PC-3 (cell line): ENCODE data around the gene ADAT3. TPM values are rescaled to one million over a fixed set of nuclear protein-coding genes. Genes with fewer than 3 reads are reported as not detected.

Experiments used
- ATAC-seq: fragments of 200-7000 bp; cut with Tn5 transposase; 2 replicates; pipeline ENCODE4 v1.9.1; 2020; ENCODE audit warnings: mild to moderate bottlenecking, moderate library complexity
- BruUV-seq: library from RNA; stranded (reverse); fragments of 400-500 nt; replicated peaks from 2 replicates; lab custom pipeline; 2021; lab: Mats Ljungman, UMichigan
- CTCF ChIA-PET: fragments of 300-600 bp; sonication (Branson Sonifier 250); formaldehyde crosslinking; loops from one replicate; lab custom pipeline; 2022; ENCODE audit warnings: antibody characterized with exemption; lab: Charles Lee
- POLR2A ChIA-PET: fragments of 300-600 bp; sonication (Branson Sonifier 250); formaldehyde crosslinking; loops from one replicate; lab custom pipeline; 2022; ENCODE audit warnings: antibody characterized with exemption; ENCODE audit not compliant: unreplicated experiment; lab: Charles Lee
- DNase-seq: peaks from one replicate; pipeline ENCODE4 v3.0.0-alpha.2; 2015
- H2AFZ ChIP-seq: fragments of 300-600 bp; sonication (generic); 2 replicates; pipeline ENCODE4 v1.6.0; 2016; ENCODE audit warnings: antibody characterized with exemption, low read length
- H3F3A ChIP-seq: fragments of 300-600 bp; sonication (generic); one replicate; pipeline ENCODE4 v1.6.0; 2017; ENCODE audit warnings: antibody characterized with exemption, low read length, control low read depth, mild to moderate bottlenecking; ENCODE audit not compliant: unreplicated experiment
- H3K27ac ChIP-seq: fragments of 300-600 bp; sonication (generic); 2 replicates; pipeline ENCODE4 v1.5.1; 2016; ENCODE audit warnings: mild to moderate bottlenecking, low read length
- H3K27me3 ChIP-seq: fragments of 300-600 bp; sonication (generic); 2 replicates; pipeline ENCODE4 v1.6.1; 2016; ENCODE audit warnings: low read length, mixed read lengths
- H3K36me3 ChIP-seq: fragments of 300-600 bp; sonication (generic); 2 replicates; pipeline ENCODE4 v1.6.1; 2016; ENCODE audit warnings: low read depth, mixed run types, low read length, mixed read lengths
- H3K4me1 ChIP-seq: fragments of 300-600 bp; sonication (generic); 2 replicates; pipeline ENCODE4 v1.5.1; 2016; ENCODE audit warnings: low read length; ENCODE audit not compliant: insufficient read depth
- H3K4me2 ChIP-seq: fragments of 300-600 bp; sonication (generic); 2 replicates; pipeline ENCODE4 v1.6.0; 2016; ENCODE audit warnings: low read length
- H3K4me3 ChIP-seq: fragments of 300-600 bp; sonication (generic); 2 replicates; pipeline ENCODE4 v1.5.1; 2016; ENCODE audit warnings: mild to moderate bottlenecking, low read length, mixed read lengths
- H3K79me2 ChIP-seq: fragments of 300-600 bp; sonication (generic); 2 replicates; pipeline ENCODE4 v1.6.1; 2017; ENCODE audit warnings: low read length, mixed read lengths
- H3K9ac ChIP-seq: fragments of 300-600 bp; sonication (generic); 2 replicates; pipeline ENCODE4 v1.6.0; 2016; ENCODE audit warnings: mild to moderate bottlenecking, low read length
- H3K9me2 ChIP-seq: fragments of 300-600 bp; sonication (generic); replicated peaks from 2 replicates; pipeline ENCODE4 v1.6.1; 2016; ENCODE audit warnings: mixed run types, low read length, mixed read lengths
- H3K9me3 ChIP-seq: fragments of 300-600 bp; sonication (generic); 2 replicates; pipeline ENCODE4 v1.6.1; 2016; ENCODE audit warnings: low read length, mixed read lengths
- H4K20me1 ChIP-seq: fragments of 300-600 bp; sonication (generic); 2 replicates; pipeline ENCODE4 v1.6.1; 2016; ENCODE audit warnings: low read length, mixed read lengths
- CTCF ChIP-seq: fragments of 300-600 bp; sonication (generic); conservative IDR thresholded peaks from 2 replicates; pipeline ENCODE4 v1.5.1; 2017; ENCODE audit warnings: antibody characterized with exemption, low read depth, mild to moderate bottlenecking, low read length
- EZH2 ChIP-seq: fragments of 300-600 bp; sonication (generic); IDR thresholded peaks from one replicate; pipeline ENCODE4 v1.6.1; 2017; ENCODE audit warnings: antibody characterized with exemption, mild to moderate bottlenecking, low read length; ENCODE audit not compliant: unreplicated experiment
- EZH2phosphoT487 ChIP-seq: fragments of 300-600 bp; sonication (generic); IDR thresholded peaks from 2 replicates; pipeline ENCODE4 v1.6.1; 2018; ENCODE audit warnings: mild to moderate bottlenecking, antibody characterized with exemption, low read length, borderline replicate concordance
- intact Hi-C: fragments of 100-400 bp; cut with micrococcal nuclease; formaldehyde crosslinking; loops from 2 replicates; pipeline ENCODE4 v1.9.0; 2023
- total RNA-seq: library from RNA; depleted of rRNA; stranded (reverse); fragments of >200 nt; gene quantifications from 2 replicates; pipeline ENCODE4 v1.2.3, GENCODE V29; 2014

Gene ADAT3
- total RNA-seq, 1 experiment from 2014 or later = 8.4 TPM

GRCh38 chr19:1910177-1910576 is 5.0 kb downstream of the ADAT3 start:
- H3F3A ChIP-seq = peaks cover 3% of the 10 kb centered on the region
- no peaks in the 10 kb centered on the region for H3K27me3 ChIP-seq
- DNase-seq (no peak), ATAC-seq (no peak)
- TF ChIP-seq EZH2 = no peak
- TF ChIP-seq EZH2phosphoT487 = no peak
- peaks cover 68% of the 10 kb centered on the region for H3K79me2 ChIP-seq
- CTCF ChIA-PET = no interaction called here
- no peak overlapping the region for H3K4me2 ChIP-seq
- H3K27ac ChIP-seq = no peak overlapping the region
- H3K9me3 ChIP-seq = no peaks in the 10 kb centered on the region
- intact Hi-C loops = no loop called here
- H3K4me1 ChIP-seq = peaks cover 18% of the 10 kb centered on the region
- no peaks in the 10 kb centered on the region for H3K36me3 ChIP-seq
- no peak overlapping the region for H2AFZ ChIP-seq
- POLR2A ChIA-PET = no interaction called here
- no peaks in the 10 kb centered on the region for H3K9me2 ChIP-seq
- H3K4me3 ChIP-seq = no peak overlapping the region
- BruUV-seq = no TSS peak
- H3K9ac ChIP-seq = no peak overlapping the region
- no peaks in the 10 kb centered on the region for H4K20me1 ChIP-seq

GRCh38 chr19:1911098-1911497 is 5.9 kb downstream of the ADAT3 start:
- Histone ChIP-seq H3K9me2 (no peaks in the 10 kb centered on the region), H2AFZ (no peak overlapping the region), H3F3A (peaks cover 3% of the 10 kb centered on the region), H3K9ac (no peak overlapping the region), H3K4me1 (peaks cover 18% of the 10 kb centered on the region), H3K4me2 (no peak overlapping the region), H4K20me1 (no peaks in the 10 kb centered on the region), H3K4me3 (no peak overlapping the region), H3K27ac (no peak overlapping the region), H3K36me3 (no peaks in the 10 kb centered on the region), H3K79me2 (peaks cover 63% of the 10 kb centered on the region), H3K27me3 (no peaks in the 10 kb centered on the region), H3K9me3 (no peaks in the 10 kb centered on the region)
- no peak for TF ChIP-seq EZH2
- POLR2A ChIA-PET = no interaction called here
- CTCF ChIA-PET = no interaction called here
- ATAC-seq (no peak), DNase-seq (no peak)
- BruUV-seq = no TSS peak
- intact Hi-C loops = no loop called here

- BruUV-seq = no TSS peak
- H3F3A ChIP-seq = peaks cover 3% of the 10 kb centered on the region
- no peaks in the 10 kb centered on the region for H4K20me1 ChIP-seq
- no peak overlapping the region for H2AFZ ChIP-seq
- H3K27ac ChIP-seq = no peak overlapping the region
- peaks cover 58% of the 10 kb centered on the region for H3K79me2 ChIP-seq
- H3K9me2 ChIP-seq = no peaks in the 10 kb centered on the region
- intact Hi-C loops = no loop called here
- DNase-seq (no peak), ATAC-seq (no peak)
- CTCF ChIA-PET = no interaction called here
- no peaks in the 10 kb centered on the region for H3K27me3 ChIP-seq
- H3K36me3 ChIP-seq = no peaks in the 10 kb centered on the region
- TF ChIP-seq CTCF (no peak), EZH2phosphoT487 (no peak), EZH2 (no peak)
- POLR2A ChIA-PET = no interaction called here
- no peak overlapping the region for H3K9ac ChIP-seq
- no peak overlapping the region for H3K4me2 ChIP-seq
- no peaks in the 10 kb centered on the region for H3K9me3 ChIP-seq
- no peak overlapping the region for H3K4me3 ChIP-seq
- H3K4me1 ChIP-seq = peaks cover 17% of the 10 kb centered on the region
These were observed 6.8 kb downstream of the ADAT3 start for GRCh38 chr19:1911995-1912394.
